Right lobe of liver (tissue), 4 donors: Measurements from ENCODE around the gene RGS9.

Source experiments
- POLR2A ChIP-seq: fragments of 450-650 bp; IDR thresholded peaks from one replicate; pipeline ENCODE4 v1.6.1; 2017; ENCODE audit warnings: antibody characterized with exemption, mild to moderate bottlenecking
- TF ChIP-seq, protein P1 (sequence below), 4 donors: fragments of 200-600 bp in 3 of 4; fragments of 450-650 bp in 1 of 4; IDR thresholded peaks; one replicate each; pipeline versions ENCODE4 v1.5.1 to v1.8.0; 2016 to 2022; ENCODE audit warnings: antibody characterized with exemption in 4 of 4, mild to moderate bottlenecking in 2 of 4
- donor health status: DM: no; HTN: no; CAD: no.
- donor health status: DM: no; HTN: no; CAD: no.
- donor health status: DM: no; HTN: yes; CAD: no.

DNA sequence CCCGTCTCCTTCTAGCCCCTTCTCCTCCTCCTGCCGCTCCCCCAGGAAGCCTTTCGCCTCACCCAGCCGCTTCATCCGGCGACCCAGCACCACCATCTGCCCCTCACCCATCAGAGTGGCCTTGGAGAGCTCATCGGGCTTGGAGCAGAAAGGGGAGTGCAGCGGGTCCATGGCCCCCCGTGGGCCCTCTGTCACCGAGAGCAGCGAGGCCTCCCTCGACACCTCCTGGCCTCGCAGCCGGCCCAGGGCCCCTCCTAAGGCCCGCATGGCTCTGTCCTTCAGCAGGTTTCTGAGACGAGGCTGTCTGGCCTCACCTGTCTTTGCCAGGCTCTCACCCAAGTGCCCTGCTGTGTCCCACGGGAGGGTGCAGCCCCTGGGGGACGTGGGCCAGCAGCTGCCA, 87.9 kb downstream of the RGS9 start:
- TF ChIP-seq, protein P1, sequence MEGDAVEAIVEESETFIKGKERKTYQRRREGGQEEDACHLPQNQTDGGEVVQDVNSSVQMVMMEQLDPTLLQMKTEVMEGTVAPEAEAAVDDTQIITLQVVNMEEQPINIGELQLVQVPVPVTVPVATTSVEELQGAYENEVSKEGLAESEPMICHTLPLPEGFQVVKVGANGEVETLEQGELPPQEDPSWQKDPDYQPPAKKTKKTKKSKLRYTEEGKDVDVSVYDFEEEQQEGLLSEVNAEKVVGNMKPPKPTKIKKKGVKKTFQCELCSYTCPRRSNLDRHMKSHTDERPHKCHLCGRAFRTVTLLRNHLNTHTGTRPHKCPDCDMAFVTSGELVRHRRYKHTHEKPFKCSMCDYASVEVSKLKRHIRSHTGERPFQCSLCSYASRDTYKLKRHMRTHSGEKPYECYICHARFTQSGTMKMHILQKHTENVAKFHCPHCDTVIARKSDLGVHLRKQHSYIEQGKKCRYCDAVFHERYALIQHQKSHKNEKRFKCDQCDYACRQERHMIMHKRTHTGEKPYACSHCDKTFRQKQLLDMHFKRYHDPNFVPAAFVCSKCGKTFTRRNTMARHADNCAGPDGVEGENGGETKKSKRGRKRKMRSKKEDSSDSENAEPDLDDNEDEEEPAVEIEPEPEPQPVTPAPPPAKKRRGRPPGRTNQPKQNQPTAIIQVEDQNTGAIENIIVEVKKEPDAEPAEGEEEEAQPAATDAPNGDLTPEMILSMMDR (IDR thresholded peaks at IDR 0.05), result no peak
- TF ChIP-seq POLR2A, result no peak
